Stimulated activated CD4-positive, alpha-beta T cell treated with anti-CD3 and anti-CD28 coated beads, Interleukin-15, amount 100 ng/mL, for 24 hours (primary cell): ENCODE measurements around the gene AFF3.

Source experiments
- DNase-seq: peaks from one replicate; pipeline ENCODE4 v3.0.0-alpha.2; 2020

The AFF3 gene

DNA sequence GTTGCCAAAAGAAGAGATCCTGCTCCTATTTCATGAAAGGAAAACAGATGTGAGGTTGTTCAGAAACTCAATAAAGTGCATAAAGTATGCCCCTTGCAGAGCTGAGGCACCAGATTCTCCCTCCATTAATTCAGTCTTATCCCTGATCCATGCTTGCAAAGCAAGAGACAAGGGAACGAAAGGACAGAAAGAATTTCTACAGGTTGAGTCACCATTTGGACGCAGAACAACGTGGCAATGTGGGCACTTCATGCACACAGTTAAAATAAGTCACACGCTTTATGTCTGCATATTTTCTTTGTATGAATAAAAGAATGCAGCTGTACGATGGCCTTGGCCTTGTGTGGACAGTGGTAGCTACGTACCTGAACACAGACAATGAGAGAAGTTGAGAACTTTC lies 330.8 kb downstream of the AFF3 start:
- no peak for DNase-seq

DNA sequence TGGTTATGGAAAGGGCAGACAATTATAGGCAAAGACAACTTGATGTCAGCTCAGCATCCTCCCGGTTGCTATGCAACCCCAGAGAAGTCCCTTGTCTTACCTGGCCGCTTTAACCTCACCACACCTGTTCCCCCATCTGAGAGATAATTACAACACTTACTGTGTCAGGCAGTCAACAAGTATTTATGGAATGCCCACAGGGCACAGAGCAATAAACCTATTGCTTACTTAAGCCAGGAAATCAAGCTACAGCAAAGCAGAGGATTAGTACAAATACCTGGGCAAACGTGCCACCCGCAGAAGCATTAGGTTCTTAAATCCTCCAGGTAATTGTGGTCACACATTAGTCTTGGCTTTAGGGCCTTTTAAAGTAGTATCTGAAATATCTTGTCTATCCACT lies 332.2 kb downstream of the AFF3 start:
- DNase-seq = no peak

DNA sequence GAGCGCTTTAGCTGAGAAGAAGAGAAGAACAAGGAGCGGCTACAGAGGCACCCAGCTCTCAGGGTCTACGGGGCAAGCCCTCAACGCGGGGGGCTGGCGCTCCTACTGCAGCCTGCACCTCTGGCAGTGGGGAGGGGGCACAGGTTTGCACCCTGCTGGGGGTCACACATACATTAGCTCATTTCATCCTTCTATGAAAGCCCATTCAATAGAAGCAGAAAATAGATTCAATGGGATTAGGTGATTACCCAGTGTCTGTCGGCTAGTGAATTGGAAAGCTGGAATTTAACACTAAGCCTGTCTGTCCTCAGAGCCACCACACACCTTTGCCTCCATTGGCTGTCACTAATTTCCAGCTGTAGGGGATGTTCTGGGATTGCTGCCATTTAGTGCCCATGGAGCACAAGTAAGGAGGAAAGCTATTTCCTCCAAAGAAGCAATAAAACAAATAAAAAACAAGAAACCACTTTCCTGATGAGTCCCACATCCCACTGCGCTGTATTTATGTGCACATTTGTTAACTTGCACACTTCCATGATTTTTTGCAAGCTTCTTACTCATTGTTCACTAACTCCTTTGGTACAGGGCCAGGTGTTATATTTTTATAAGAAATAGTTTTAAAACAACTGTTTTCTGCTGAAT lies 333.0 kb downstream of the AFF3 start:
- DNase-seq = no peak

DNA sequence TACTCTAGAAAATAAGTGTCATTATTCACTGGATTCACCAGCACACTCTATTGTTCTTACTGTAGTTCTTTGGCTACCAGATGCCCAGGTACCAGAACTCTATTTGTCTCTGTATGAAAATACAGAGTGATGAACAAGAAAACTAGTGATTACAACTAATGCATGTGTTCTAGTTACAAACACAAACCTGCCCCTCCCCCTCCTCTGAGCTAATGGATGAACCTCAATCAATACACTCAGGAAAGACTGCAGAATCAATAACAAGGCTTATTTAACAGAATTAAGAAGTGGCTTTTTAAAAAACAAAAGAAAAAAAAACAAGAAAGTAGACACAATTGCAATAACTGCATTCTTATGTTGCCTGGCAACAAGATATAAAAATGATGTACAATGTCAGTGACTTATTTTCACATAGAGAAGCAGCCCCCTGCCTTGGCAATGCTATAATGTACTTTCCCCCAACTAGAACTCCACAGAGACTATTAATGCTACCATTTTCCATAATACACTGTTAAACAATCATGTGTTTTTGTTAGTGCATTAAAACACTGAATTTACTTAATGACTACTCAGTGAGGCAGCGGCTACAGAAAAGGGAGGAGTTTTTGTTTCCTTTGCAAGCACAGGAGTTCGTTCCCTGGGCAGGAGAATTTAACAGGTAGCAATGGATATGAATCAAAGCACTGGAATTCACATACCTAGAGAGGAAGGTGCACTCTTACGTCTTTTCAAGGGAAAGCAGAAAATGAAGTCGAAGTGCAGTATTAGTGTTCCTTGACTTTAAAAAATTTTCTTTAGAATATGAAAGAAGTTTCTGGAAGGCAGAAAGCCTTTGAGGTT lies 333.8 kb downstream of the AFF3 start:
- no peak for DNase-seq

DNA sequence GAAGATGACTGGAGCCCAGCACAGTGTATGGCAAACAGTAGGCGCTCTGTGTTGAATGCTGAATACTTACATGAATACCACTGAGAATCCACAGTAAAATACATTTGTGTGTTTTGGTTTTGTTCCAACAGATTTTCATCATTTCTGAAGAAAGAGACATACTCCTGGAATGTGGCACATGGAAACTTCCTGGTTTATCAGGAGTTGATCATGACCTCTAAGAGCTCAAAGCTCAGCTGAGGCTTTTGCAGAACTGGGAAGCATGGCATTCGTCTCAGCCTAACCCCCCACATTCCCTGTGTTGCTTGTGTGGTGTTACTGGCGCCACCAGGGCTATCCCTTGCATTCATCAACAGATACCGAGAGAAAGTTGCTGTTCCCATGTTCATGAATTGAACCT lies 335.6 kb downstream of the AFF3 start:
- no peak for DNase-seq

DNA sequence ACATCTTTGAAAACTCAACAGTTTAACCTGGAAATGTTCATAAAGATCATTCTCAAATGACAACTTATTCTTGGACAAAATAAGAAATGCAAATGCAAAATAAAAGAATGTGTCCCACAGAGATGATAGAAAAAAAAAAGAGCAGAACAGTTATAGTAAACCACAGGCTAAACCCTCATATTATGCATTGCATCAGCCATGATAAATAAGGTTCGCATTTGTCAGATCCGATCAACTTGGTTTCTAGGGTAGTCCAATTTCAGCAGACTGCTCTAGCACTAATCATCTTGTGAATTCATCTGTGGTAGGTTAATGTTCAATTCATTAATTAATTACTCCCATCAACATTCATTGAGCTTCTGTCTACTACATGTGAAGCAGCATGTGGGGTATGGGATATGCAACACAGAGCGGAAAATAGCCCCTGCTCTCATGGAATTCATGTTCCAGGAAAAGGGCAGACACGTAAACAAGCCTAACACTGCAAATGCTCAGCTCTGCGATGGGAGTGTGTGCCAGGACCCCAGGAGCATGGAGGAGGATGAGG lies 336.4 kb downstream of the AFF3 start:
- DNase-seq = no peak

DNA sequence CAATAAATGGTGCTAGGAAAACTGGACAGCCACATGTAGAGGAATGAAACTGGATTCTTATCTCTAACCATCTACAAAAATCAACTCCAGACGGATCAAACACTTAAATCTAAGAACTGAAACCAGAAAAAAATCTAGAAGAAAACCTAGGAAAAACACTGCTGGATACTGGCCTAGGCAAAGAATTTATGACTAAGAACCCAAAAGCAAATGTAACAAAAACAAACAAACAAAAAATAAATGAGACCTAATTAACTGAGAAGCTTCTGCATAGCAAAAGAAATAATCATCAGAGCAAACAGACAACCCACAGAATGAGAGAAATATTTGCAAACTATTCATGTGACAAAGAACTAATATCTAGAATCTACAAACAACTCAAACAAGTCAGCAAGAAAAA lies 338.5 kb downstream of the AFF3 start:
- no peak for DNase-seq

DNA sequence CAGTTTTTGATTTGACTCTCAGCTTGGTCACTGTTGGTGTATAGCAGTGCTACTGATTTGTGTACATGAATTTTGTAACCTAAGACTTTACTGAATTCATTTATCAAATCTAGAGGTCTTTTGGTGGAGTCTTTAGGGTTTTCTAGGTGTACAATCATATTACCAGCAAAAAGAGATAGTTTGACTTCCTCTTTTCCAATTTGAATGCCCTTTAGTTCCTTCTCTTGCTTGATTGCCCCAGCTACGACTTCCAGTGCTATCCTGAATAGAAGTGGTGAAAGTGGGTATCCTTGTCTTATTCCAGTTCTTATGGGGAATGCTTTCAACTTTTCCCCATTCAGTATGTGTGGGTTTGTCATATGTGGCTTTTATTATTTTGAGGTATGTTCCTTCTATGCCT lies 339.7 kb downstream of the AFF3 start:
- DNase-seq = no peak

DNA sequence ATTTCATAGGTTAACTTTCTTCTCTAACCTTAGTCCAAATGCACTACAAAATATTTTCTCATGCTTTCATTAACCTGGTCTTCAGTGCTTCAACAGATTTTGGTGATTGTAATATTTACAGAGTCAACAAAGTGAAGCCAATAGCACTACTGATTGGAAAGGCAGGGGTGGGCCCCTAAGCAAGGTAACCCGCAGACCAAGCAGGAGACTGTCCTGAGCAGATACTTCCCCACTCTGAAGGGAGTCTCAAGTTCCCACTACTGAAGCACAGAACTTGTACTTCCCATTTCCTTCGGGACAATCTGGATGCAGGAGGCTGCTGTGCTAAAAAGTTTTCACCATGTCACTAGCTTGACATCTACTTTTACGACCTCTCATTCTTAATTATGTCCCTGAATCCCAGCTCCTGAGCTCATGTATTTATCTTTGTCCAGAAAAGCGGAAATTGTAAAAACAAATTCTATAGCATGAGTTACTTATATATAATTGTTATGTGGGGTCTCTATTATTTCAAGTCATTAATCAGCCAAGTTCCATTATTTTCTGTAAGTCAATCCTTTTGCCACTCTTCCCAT lies 341.0 kb downstream of the AFF3 start:
- no peak for DNase-seq

DNA sequence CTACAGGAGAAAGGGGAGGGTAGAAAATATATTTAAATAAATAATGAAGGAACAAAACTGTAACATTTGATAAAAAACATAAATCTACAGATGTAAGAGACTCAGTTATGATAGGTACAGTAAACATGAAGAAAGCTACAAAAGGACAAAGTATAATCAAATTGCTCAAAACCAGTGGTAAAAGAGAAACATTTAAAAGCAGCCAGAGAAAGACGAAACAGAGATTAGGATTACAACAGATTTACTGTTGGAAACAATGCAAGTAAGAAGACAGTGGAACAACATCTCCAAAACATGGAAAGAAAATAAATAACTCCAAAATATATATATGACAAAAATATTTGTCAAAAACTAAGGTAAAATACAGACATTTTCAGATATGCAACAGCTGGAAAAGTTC lies 344.9 kb downstream of the AFF3 start:
- DNase-seq = no peak

DNA sequence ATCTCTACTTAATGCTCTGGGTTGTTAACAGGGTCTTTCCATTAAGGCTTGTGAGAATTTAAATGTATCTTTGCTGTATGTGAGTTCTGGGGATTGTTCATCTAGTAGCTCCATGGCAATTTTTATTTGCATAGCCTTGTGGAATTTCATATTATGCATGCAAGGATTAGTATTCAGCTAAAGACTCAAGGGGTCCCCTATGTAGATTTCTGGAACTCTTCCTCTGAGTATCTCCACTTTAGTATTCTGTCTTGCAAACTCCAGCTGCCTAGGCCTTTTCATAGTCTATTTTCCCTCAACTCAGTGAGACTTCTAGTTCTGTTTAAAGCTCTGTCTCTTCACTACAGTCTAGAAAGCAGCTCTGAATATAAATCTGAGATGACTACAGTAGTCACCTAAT lies 348.0 kb downstream of the AFF3 start:
- DNase-seq = no peak

DNA sequence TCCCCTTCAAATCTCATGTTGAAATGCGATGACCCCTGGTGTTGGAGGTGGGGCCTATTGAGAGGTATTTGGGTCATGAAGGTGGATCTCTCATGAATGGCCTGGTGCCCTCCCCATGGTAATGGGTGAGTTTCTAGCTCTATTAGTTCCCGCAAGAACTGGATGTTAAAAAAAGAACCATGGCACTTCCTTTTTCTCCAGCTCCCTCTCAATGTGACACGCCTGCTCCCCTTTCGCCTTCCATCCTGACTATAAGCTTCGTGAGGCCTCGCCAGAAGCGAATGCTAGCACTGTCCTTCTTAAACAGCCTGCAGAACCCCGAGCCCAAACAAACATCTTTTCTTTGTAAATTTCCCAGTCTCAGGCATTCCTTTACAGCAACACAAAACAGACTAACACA lies 349.4 kb downstream of the AFF3 start:
- DNase-seq = no peak

DNA sequence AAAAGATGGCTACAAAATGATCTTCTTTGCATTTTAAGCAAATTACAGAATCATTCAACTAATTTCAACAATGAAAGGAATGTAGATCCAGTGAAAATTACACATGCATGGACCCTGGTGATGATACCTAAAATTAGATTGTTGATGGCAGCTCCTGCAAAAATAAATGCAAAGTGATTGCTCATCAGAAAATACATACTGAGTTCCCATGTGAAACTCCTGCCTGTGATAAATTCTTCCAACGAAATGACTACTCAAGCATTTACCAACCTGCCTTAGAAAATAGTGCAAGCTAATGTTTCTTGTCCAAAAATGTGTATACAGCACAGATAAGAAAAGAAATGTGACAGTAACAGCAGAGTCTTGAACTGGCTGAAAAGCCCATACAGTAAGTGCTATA lies 352.5 kb downstream of the AFF3 start:
- DNase-seq = no peak

DNA sequence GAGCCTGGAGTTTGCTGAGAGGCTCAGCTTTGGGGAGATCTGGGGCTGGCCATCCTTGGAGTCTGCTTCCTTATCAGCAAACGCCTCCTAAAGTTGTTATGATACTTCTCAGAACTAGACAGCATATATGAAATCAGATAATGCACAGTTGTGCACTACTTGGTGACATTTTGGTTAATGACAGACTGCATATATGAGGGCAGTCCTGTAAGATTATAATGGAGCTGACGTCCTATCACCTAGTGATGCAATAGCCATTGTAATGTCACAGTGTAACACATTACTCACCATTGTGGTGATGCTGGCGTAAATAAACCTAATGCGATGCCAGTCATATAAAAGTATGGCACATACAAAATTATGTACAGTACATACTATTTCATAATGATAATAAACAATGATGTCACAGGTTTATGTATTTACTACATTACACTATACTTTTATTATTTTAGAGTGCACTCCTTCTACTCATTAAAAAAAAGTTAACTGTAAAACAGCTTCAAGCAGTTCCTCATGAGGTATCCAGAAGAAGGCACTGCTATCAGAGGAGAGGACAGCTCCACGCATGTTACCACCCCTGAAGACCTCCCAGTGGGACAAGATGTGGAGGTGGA lies 354.5 kb downstream of the AFF3 start:
- DNase-seq = no peak

DNA sequence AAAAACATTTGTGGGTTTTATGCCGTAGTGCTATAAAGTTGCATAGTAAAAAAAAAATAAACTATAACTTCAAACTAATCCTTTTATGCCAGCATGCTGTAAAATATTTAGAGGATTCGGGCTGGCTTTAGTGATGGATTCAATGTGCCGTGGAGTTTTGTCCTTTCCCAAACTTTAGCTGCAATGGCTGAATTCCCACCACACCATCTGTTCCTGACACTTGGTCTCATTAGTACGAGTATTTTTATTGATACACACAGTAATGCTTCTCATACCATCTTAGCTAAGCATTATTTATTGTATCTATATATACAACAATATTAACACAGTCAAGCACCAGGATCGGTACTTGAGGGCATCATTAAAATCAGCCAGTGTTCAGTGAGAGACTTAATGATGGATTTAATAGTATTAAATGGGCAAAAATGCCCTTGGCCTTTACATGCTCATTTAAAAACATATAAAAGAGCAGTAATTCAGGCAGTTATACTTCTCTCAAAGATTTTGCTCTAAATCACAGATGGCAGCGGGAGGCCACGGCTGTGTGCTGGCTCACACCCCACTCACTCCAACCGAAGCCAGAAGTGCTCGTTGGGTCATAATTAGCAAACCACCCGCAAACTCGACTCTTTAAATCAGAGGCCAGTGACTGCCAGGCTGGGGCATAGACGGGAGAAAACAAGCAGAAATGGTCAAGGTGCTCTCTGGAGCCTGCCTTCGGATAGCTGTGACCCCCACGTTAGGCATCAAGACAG lies 355.6 kb downstream of the AFF3 start:
- DNase-seq = no peak

DNA sequence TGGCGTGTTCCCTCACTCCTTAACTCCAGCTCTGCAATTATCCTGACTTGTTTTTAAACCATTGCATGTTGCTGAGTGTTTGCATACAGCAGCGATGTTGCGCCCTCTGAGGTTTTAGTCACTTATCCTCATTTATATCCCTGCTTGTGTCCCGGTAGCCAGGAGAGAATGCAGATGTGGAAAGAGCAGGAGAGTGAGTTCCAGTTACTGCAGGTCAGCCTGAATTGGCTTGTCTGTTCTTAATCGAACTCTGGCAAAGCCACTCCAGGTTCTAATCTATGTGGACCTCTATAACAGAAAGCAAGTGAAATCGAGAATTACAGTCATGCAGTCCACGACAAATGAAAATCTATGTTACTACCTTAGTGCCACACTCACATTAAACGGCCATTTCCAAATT lies 357.4 kb downstream of the AFF3 start:
- DNase-seq = no peak

DNA sequence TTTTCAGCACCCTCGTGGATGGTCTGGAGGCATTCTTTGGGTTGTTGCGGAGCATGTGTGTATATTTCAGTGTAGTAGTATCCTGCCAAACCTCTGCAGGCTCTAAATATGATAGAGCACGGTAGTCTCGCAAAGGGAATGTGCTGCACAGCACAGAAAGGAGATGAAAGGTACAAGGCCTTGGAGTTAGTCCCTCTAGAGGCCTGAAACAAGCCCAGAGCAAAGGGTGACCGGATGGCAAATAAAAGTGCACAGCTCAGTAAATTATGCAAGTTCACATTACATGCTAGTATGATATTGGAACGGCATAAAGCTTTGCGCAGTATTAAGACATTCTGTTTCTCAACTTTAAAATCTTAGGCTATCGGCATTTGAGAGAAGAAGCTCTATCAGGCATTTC lies 358.1 kb downstream of the AFF3 start:
- DNase-seq = no peak

DNA sequence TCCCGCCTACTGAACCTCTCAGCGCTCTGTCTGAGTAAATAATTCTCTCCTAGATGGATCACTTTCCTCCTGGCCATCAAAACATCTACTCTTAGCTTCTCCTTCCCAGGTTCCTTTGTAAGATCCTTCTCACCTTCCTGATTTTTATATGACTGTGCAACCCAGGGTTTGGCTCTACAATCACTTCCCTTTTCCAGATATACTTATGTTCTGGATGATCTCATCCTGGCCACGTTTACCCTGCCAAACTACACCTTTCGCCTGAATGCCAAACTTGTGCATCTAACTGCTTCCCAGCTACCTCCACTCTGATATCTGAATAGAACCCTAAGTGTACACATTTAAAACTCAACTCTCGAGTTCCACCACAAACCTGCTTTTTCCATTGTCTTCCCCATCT lies 362.1 kb downstream of the AFF3 start:
- DNase-seq = no peak

DNA sequence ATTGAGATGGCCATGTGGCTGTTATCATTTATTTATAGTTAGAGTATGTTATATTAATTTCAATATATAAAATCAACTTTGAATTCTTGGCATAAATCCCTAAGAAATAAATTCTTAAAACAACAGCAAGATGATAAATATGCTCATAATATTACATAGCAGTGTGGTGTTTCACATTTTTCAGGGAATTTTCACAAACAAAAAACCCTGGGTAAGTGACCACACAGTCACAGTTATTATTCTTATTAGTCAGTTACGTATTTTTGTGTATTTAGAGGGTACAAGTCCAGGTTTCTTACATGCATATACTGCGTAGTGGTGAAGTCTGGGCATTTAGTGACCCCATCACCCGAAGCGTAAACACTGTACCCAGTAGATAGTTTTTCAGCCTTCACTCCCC lies 363.1 kb downstream of the AFF3 start:
- no peak for DNase-seq

DNA sequence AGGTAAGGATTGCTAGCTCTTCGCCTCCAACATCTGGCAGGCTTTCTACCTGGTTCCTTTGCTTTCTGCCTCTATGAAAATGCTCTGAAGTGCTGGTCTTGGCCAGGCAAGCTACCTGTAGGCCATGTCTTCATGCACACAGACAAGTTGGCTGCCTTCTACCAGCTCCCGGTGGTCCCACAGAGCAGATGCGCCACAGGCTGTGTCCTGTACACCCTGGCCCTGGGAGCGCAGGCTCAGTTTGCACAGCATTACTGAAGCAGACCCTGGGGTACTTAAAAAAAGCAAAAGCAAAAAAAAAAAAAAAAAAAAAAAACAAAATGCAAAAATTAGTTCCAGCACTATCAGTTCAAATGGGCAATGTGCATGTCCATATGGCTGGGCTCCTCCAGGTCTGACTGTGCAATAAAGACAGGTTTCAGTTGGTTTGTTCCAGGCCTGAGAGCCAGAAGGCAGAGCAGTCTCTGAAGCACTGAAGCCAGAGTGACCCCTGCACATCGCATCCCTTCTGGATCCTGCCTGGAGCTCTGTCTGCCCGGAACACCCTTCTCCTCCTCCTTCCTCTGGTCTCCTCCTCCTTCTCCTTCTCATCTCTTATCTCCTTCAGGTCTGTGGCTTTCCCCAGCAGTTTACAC lies 364.6 kb downstream of the AFF3 start:
- no peak for DNase-seq

DNA sequence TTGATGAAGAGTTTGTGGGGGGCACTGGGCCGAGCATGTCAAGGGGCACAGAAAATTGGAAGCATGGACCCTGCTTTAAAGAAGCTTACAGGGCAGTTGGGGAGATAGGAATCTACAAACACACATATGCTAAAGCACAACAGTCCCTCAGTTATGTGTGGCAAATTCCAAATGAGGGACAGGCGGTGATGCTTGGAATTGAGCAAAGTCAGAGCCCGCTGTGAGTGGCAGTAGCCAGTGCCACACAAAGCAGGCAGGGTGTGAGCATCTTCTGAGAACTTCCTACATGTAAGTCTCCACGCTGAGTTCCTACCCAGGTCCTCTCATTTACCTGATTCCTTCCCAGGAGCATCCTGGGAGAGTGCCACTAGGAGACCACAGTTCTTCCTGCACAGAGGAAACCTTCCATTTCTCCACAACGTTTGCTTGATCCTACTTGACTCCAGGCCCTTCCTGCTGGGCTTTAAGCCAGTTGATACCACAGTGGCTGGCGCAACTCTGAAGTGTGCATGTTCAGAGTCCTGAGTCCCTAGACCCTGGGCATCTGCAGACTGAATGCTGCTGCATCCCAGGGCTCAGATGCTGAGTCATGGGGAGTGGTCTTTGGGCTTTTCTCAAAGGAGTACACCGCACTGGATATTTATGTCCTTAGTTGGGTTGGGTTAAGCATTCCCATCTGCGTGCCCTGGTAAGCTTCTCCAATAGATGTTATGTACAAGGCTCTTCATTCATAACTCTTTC lies 365.3 kb downstream of the AFF3 start:
- no peak for DNase-seq
